NB4 (cell line): ENCODE data around the gene TNS1.

Experiments used
- DNase-seq: peaks from one replicate; pipeline ENCODE4 v3.0.0; 2010; ENCODE audit warnings: low read depth
- H3K4me3 ChIP-seq: one replicate; pipeline ENCODE4 v1.5.1; 2011; ENCODE audit warnings: mild to moderate bottlenecking, low read depth, low read length, moderate library complexity
- MYC ChIP-seq: IDR thresholded peaks from 2 replicates; pipeline ENCODE4 v1.6.1; 2011; ENCODE audit warnings: low read depth, low read length
- POLR2A ChIP-seq: IDR thresholded peaks from 2 replicates; pipeline ENCODE4 v1.6.1; 2011; ENCODE audit warnings: mild to moderate bottlenecking; ENCODE audit not compliant: insufficient read length; ENCODE audit errors: extremely low read depth
- TF ChIP-seq, protein P1 (sequence below): IDR thresholded peaks from 2 replicates; pipeline ENCODE4 v1.6.1; 2011; ENCODE audit warnings: low read depth, low read length
- TF ChIP-seq, protein P2 (sequence below): IDR thresholded peaks from one replicate; pipeline ENCODE4 v1.5.1; 2012; ENCODE audit warnings: low read depth, low read length

Gene TNS1

DNA sequence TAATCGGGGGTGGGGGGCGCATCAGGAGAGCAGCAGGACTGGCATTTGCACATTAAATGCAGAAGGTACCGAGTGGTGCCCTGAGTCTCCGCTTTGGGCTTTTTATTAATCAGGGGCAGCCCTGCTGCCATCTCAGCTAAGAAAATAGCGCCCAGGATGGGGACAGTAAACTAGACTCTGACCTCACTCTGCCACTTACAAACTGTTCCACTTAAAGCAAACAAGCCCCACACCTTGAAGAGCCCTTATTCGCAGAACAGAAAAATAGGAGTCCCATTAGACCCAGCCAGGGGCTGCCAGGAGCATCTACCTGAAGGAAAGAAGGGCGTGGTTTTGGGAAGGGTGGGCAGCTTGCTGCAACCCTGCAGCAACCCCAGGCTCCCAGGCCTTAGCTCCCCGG lies 165.3 kb downstream of the TNS1 start:
- no peak overlapping the region for H3K4me3 ChIP-seq
- DNase-seq, result no peak
- TF ChIP-seq MYC (no peak), POLR2A (no peak)
- TF ChIP-seq, protein P1, sequence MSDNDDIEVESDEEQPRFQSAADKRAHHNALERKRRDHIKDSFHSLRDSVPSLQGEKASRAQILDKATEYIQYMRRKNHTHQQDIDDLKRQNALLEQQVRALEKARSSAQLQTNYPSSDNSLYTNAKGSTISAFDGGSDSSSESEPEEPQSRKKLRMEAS, result no peak
- TF ChIP-seq, protein P2, sequence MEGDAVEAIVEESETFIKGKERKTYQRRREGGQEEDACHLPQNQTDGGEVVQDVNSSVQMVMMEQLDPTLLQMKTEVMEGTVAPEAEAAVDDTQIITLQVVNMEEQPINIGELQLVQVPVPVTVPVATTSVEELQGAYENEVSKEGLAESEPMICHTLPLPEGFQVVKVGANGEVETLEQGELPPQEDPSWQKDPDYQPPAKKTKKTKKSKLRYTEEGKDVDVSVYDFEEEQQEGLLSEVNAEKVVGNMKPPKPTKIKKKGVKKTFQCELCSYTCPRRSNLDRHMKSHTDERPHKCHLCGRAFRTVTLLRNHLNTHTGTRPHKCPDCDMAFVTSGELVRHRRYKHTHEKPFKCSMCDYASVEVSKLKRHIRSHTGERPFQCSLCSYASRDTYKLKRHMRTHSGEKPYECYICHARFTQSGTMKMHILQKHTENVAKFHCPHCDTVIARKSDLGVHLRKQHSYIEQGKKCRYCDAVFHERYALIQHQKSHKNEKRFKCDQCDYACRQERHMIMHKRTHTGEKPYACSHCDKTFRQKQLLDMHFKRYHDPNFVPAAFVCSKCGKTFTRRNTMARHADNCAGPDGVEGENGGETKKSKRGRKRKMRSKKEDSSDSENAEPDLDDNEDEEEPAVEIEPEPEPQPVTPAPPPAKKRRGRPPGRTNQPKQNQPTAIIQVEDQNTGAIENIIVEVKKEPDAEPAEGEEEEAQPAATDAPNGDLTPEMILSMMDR, result no peak

DNA sequence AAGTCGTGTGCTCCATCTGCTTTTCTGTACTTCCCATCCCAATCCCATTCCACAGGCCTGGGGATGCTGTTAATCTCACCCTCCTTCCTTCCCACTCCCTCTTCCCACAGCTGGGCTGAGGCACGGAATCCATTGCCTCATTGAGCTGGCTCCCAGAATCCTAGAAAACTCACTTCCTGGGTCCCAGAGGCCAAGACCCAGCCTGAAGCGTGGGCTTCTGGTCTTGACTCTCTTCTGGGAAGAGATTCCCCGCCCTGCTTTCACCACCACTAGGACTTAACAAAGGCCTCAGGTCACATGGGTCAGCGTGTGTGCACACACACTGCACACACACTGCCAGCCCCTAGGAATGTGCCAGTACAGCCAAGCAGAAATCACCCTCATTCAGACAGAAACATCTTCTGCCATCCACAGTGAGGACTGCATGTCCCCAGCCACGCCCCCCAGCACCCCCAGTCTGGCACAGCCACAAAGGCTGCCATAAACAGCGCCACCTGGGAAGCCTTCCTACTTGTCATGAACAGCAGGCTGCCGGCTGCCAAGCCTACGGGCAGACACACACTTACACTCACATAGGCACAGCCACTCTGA lies 165.8 kb downstream of the TNS1 start:
- DNase-seq, result peak; percentile 21
- H3K4me3 ChIP-seq, result no peak overlapping the region
- TF ChIP-seq, protein P2, result peak; percentile 13
- TF ChIP-seq MYC, result no peak
- no peak for TF ChIP-seq POLR2A

DNA sequence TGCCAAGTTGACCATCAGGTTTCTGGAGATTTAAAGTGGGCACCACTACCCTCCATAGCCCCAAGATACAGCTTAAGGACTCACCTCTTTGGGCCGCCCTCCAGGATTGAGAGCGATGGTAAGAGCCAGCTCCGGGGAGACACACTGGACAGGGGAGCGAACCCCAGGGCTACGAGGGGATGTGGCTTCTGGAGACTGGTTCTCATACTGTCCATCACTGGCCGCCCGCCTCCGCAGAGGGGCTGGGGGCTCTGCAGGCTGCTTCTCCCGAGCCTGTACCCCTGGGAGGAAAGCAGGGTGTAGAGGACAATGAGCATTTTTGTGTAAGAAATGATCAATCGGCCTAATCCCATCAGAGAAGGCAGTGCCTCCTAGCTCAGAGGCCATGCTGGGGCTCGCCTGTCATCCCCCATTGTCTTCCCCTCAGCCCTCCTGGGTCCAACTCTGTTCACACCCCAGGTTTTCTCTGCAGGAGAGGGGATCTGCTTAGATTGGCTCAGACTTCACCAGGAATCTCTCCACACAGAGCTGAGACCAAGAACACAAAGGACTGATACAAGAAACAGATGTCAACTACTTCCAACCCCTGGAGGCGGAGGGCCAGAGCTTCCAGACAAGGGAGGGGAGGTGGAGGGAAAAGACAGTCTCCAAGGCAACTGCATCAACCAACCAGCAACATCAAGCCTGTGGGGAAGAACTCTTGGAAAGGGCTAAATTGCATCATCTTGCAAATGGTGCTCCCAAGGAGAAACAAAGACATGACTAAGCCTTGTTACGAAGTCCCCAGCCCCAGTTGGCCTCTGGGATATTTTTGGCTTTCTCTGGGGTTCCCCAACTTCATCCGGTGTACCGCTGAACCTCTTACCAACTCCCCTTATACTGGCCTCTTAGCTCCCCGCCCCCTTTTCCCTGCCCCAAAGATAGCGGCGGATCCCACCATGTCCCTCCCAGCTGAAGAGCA lies 166.6 kb downstream of the TNS1 start:
- DNase-seq, result no peak
- TF ChIP-seq, protein P2, result no peak
- TF ChIP-seq MYC (no peak), POLR2A (no peak)
- TF ChIP-seq, protein P1, result no peak

DNA sequence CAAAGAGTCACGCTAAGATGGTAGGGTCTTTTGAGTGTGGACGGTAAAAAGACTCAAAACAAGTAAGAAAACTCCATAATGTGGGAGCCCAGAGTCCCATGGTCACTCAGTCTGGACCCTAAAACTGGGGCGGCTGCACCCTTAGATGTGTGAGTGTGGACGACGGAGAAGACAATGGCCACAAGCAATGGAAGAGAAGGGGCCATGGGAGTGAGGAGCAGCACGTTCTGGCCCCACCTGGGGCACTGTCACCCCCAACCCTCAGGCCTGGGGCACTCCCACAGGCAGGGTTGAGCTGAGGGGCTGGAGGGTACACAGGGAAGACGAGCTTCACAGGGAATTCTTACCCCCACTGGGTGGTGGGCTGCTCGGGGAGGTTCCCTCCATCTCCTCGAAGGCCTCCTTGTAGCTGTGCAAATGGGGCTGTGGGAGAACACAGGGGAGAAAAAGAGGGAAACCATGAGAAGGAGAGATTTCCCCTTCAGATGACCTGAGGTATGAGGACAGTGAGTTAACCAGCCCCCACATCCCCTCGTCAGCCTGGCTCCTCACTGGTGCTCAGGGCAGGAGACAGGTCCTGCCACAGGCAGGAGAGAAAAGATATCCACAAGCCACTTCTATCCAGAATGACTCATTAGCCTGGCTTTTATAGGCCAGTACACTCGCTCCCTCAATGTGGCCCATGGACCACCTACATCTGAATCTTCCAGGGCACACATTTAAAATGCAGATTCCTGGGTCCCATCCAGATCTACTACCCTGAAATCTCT lies 167.9 kb downstream of the TNS1 start:
- no peak overlapping the region for H3K4me3 ChIP-seq
- no peak for DNase-seq
- TF ChIP-seq, protein P1, result no peak
- TF ChIP-seq, protein P2, result no peak
- TF ChIP-seq MYC (no peak), POLR2A (no peak)

More for the DNA sequence above, 166.6 kb downstream of the TNS1 start:
- H3K4me3 ChIP-seq, result no peak overlapping the region

DNA sequence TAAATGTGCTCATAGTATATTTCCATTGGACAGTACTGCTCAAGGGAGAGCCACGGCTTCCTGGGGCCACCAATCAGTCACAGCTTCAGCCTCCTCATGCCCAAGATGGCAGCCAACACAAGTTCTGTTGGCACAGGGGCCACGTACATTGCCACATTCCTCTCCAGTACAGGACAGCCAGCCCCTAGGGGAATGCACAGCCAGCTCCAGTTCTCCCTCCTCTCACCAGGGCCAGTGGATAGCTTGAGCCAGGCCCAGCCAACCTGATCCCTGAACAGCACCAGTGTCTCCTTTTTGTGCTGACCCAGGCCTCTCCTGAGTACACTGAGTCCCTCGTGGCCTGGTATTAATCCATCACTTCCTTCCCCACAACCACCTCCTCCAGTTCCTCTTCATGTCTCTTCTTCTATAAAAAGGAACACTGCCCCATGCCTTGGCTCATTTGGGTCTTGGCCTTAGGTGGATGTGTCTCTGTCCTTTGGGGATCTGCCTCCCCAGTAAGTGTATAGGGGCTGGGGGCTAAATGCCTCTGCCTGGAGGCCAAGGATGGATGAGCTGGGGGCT lies 168.7 kb downstream of the TNS1 start:
- H3K4me3 ChIP-seq, result no peak overlapping the region
- TF ChIP-seq MYC, result no peak
- TF ChIP-seq, protein P1, result no peak
- TF ChIP-seq, protein P2, result no peak
- no peak for TF ChIP-seq POLR2A
- peak; percentile 29 for DNase-seq
